IPS-18a (cell line): Measurements from ENCODE around the gene PPM1E.
"Not testable (repeated sequence)": the region's sequence is repeated elsewhere in the genome, so short reads cannot be mapped to it uniquely, and the experiment has no call there.

Source experiments
- H3K27ac ChIP-seq: one replicate; pipeline ENCODE4 v1.5.1; 2013; ENCODE audit warnings: low read length
- H3K27me3 ChIP-seq: one replicate; pipeline ENCODE4 v1.6.1; 2013; ENCODE audit warnings: mild to moderate bottlenecking, low read length; ENCODE audit not compliant: control insufficient read depth, insufficient read depth
- H3K36me3 ChIP-seq: one replicate; pipeline ENCODE4 v1.6.1; 2013; ENCODE audit warnings: low read depth, low read length; ENCODE audit not compliant: control insufficient read depth
- H3K4me1 ChIP-seq: one replicate; pipeline ENCODE4 v1.6.1; 2013; ENCODE audit warnings: low read depth, low read length; ENCODE audit not compliant: control insufficient read depth
- H3K4me3 ChIP-seq: one replicate; pipeline ENCODE4 v1.5.1; 2013; ENCODE audit warnings: low read length
- H3K9ac ChIP-seq: one replicate; pipeline ENCODE4 v1.6.1; 2013; ENCODE audit warnings: mild to moderate bottlenecking, low read length, moderate library complexity
- H3K9me3 ChIP-seq: one replicate; pipeline ENCODE4 v1.6.1; 2013; ENCODE audit warnings: low read depth, low read length; ENCODE audit not compliant: control insufficient read depth

The PPM1E gene

GRCh38 chr17:58917228-58917627 lies 161.6 kb downstream of the PPM1E start:
- no peak overlapping the region for H3K4me3 ChIP-seq
- no peak overlapping the region for H3K9ac ChIP-seq
- no peak overlapping the region for H3K27ac ChIP-seq
- H3K36me3 ChIP-seq: no peaks in the 10 kb centered on the region
- H3K4me1 ChIP-seq: peaks cover 17% of the 10 kb centered on the region
- peaks cover under 1% of the 10 kb centered on the region for H3K9me3 ChIP-seq
- no peaks in the 10 kb centered on the region for H3K27me3 ChIP-seq

- Histone ChIP-seq H3K36me3 (no peaks in the 10 kb centered on the region), H3K9me3 (no peaks in the 10 kb centered on the region), H3K27ac (no peak overlapping the region), H3K4me3 (no peak overlapping the region), H3K4me1 (peaks cover 17% of the 10 kb centered on the region), H3K27me3 (no peaks in the 10 kb centered on the region), H3K9ac (no peak overlapping the region)
Observed at GRCh38 chr17:58918072-58918471, 162.4 kb downstream of the PPM1E start.

GRCh38 chr17:58918884-58919283 lies 163.2 kb downstream of the PPM1E start:
- no peaks in the 10 kb centered on the region for H3K27me3 ChIP-seq
- H3K9ac ChIP-seq: no peak overlapping the region
- H3K36me3 ChIP-seq: no peaks in the 10 kb centered on the region
- H3K9me3 ChIP-seq: no peaks in the 10 kb centered on the region
- H3K4me1 ChIP-seq: peaks cover 17% of the 10 kb centered on the region
- H3K4me3 ChIP-seq: no peak overlapping the region
- no peak overlapping the region for H3K27ac ChIP-seq

GRCh38 chr17:58920773-58921172 lies 165.1 kb downstream of the PPM1E start:
- no peak overlapping the region for H3K9ac ChIP-seq
- no peaks in the 10 kb centered on the region for H3K27me3 ChIP-seq
- no peak overlapping the region for H3K4me3 ChIP-seq
- peaks cover 17% of the 10 kb centered on the region for H3K4me1 ChIP-seq
- H3K9me3 ChIP-seq: no peaks in the 10 kb centered on the region
- no peaks in the 10 kb centered on the region for H3K36me3 ChIP-seq
- no peak overlapping the region for H3K27ac ChIP-seq

GRCh38 chr17:58932956-58933355 lies 177.3 kb downstream of the PPM1E start:
- Histone ChIP-seq H3K4me3 (no peak overlapping the region), H3K27me3 (no peaks in the 10 kb centered on the region), H3K36me3 (no peaks in the 10 kb centered on the region), H3K9ac (no peak overlapping the region), H3K9me3 (no peaks in the 10 kb centered on the region), H3K27ac (no peak overlapping the region), H3K4me1 (no peaks in the 10 kb centered on the region)

GRCh38 chr17:58936295-58936694 lies 180.6 kb downstream of the PPM1E start:
- Histone ChIP-seq H3K27me3 (no peaks in the 10 kb centered on the region), H3K27ac (no peak overlapping the region), H3K9me3 (no peaks in the 10 kb centered on the region), H3K36me3 (no peaks in the 10 kb centered on the region), H3K9ac (no peak overlapping the region), H3K4me1 (no peaks in the 10 kb centered on the region), H3K4me3 (no peak overlapping the region)

GRCh38 chr17:58944166-58944565 lies 188.5 kb downstream of the PPM1E start:
- no peaks in the 10 kb centered on the region for H3K9me3 ChIP-seq
- no peak overlapping the region for H3K4me3 ChIP-seq
- no peak overlapping the region for H3K9ac ChIP-seq
- H3K36me3 ChIP-seq: no peaks in the 10 kb centered on the region
- no peaks in the 10 kb centered on the region for H3K27me3 ChIP-seq
- H3K4me1 ChIP-seq: no peaks in the 10 kb centered on the region
- no peak overlapping the region for H3K27ac ChIP-seq

- Histone ChIP-seq H3K9ac (no peak overlapping the region), H3K4me1 (no peaks in the 10 kb centered on the region), H3K27ac (no peak overlapping the region), H3K36me3 (no peaks in the 10 kb centered on the region), H3K27me3 (no peaks in the 10 kb centered on the region), H3K4me3 (no peak overlapping the region), H3K9me3 (no peaks in the 10 kb centered on the region)
Observed at GRCh38 chr17:58947411-58947810, 191.8 kb downstream of the PPM1E start.

GRCh38 chr17:58947824-58948223 lies 192.2 kb downstream of the PPM1E start:
- H3K27ac ChIP-seq: no peak overlapping the region
- H3K9ac ChIP-seq: no peak overlapping the region
- no peaks in the 10 kb centered on the region for H3K4me1 ChIP-seq
- H3K4me3 ChIP-seq: no peak overlapping the region
- no peaks in the 10 kb centered on the region for H3K9me3 ChIP-seq
- no peaks in the 10 kb centered on the region for H3K27me3 ChIP-seq
- H3K36me3 ChIP-seq: no peaks in the 10 kb centered on the region

- not testable (repeated sequence) for H3K27me3 ChIP-seq, H3K36me3 ChIP-seq, H3K9me3 ChIP-seq, H3K27ac ChIP-seq, H3K9ac ChIP-seq, H3K4me3 ChIP-seq, H3K4me1 ChIP-seq
Observed at GRCh38 chr17:58954358-58954757, 198.7 kb downstream of the PPM1E start.

- H3K4me1 ChIP-seq: no peaks in the 10 kb centered on the region
- no peaks in the 10 kb centered on the region for H3K36me3 ChIP-seq
- H3K4me3 ChIP-seq: no peak overlapping the region
- H3K9ac ChIP-seq: no peak overlapping the region
- H3K27me3 ChIP-seq: no peaks in the 10 kb centered on the region
- no peaks in the 10 kb centered on the region for H3K9me3 ChIP-seq
- no peak overlapping the region for H3K27ac ChIP-seq
Observed at GRCh38 chr17:58956997-58957724, 201.5 kb downstream of the PPM1E start.

GRCh38 chr17:58957725-58958073 lies 202.0 kb downstream of the PPM1E start:
- not testable (repeated sequence) for H3K4me3 ChIP-seq, H3K9ac ChIP-seq, H3K27ac ChIP-seq, H3K27me3 ChIP-seq, H3K9me3 ChIP-seq, H3K4me1 ChIP-seq, H3K36me3 ChIP-seq
